Measurements from ENCODE around the gene MYO9B. TPM values are rescaled to one million over a fixed set of nuclear protein-coding genes. Genes with fewer than 3 reads are reported as not detected.

MYO9B gene
- 23.9 to 33.5 TPM (median 33.1 TPM) in 5 replicates for total RNA-seq (2022; extraction: Qiagen RNA extraction)

GRCh38 chr19:17075035-17075863 lies at the start of gene MYO9B, which contains the start of gene HAUS8:
TSS of gene MYO9B (plus strand) at chr19:17075777. CDS start at chr19:17101718, 25,941 bp downstream.
TSS of gene HAUS8 (minus strand) at chr19:17075452. CDS start at chr19:17075422, 30 bp downstream.

GRCh38 chr19:17026706-17027534 lies 48.7 kb upstream of the MYO9B start, which contains the start of gene CPAMD8:
TSS of gene CPAMD8 (minus strand) at chr19:17026810. CDS start at chr19:17026642, 168 bp downstream.

GRCh38 chr19:17215127-17215971 lies 139.8 kb downstream of the MYO9B start, which contains the start of gene USE1:
TSS of gene USE1 (plus strand) at chr19:17215357. CDS start at chr19:17215406, 49 bp downstream.

GRCh38 chr19:17226002-17226933 lies 150.7 kb downstream of the MYO9B start, which contains the start of gene OCEL1:
TSS of gene OCEL1 (plus strand) at chr19:17226226. CDS start at chr19:17226248, 22 bp downstream.

GRCh38 chr19:17245535-17245984 lies 170.0 kb downstream of the MYO9B start, which contains the start of gene NR2F6:
TSS of gene NR2F6 (minus strand) at chr19:17245919. CDS start at chr19:17245220, 699 bp downstream.

Other genes with a start within 250 kb of the MYO9B start
- gene SIN3B, start 246.4 kb upstream of the MYO9B start, total RNA-seq (2022; extraction: Qiagen RNA extraction) = 16.1 to 24.4 TPM (median 20.8 TPM) in 5 replicates
- gene F2RL3, start 186.8 kb upstream of the MYO9B start, total RNA-seq (2022; extraction: Qiagen RNA extraction) = not detected in 5 replicates
- gene CPAMD8, start 49.0 kb upstream of the MYO9B start, total RNA-seq (2022; extraction: Qiagen RNA extraction) = 0.08 to 0.13 TPM (median 0.13 TPM) in 3 of 5 replicates, not detected in the others
- 11.5 to 15.8 TPM (median 14.3 TPM) in 5 replicates for gene HAUS8, start 325 bp upstream of the MYO9B start, total RNA-seq (2022; extraction: Qiagen RNA extraction)
- gene USE1, start 139.6 kb downstream of the MYO9B start, total RNA-seq (2022; extraction: Qiagen RNA extraction) = 13.8 to 16.3 TPM (median 14.9 TPM) in 5 replicates
- gene OCEL1, start 150.4 kb downstream of the MYO9B start, total RNA-seq (2022; extraction: Qiagen RNA extraction) = 10.3 to 12.6 TPM (median 12.1 TPM) in 5 replicates
- gene NR2F6, start 170.1 kb downstream of the MYO9B start, total RNA-seq (2022; extraction: Qiagen RNA extraction) = 27.2 to 64.7 TPM (median 62.9 TPM) in 5 replicates
- not detected in 5 replicates for gene USHBP1, start 189.0 kb downstream of the MYO9B start, total RNA-seq (2022; extraction: Qiagen RNA extraction)
- gene BABAM1, start 191.7 kb downstream of the MYO9B start, total RNA-seq (2022; extraction: Qiagen RNA extraction) = 59.1 to 64.3 TPM (median 61.0 TPM) in 5 replicates
- 0.22 to 0.56 TPM (median 0.35 TPM) in 5 replicates for gene ANKLE1, start 206.1 kb downstream of the MYO9B start, total RNA-seq (2022; extraction: Qiagen RNA extraction)
- 1.9 to 3.5 TPM (median 2.8 TPM) in 5 replicates for gene ABHD8, start 227.6 kb downstream of the MYO9B start, total RNA-seq (2022; extraction: Qiagen RNA extraction)
- 56.1 to 87.4 TPM (median 83.9 TPM) in 5 replicates for gene MRPL34, start 230.1 kb downstream of the MYO9B start, total RNA-seq (2022; extraction: Qiagen RNA extraction)
- gene DDA1, start 233.8 kb downstream of the MYO9B start, total RNA-seq (2022; extraction: Qiagen RNA extraction) = 49.5 to 59.2 TPM (median 55.7 TPM) in 5 replicates

All from A549 treated with Mapracorat at 1 μM for 4 hours (cell line).